Effector memory CD4-positive, alpha-beta T cell (primary cell): ENCODE results near the gene IFT20.

Experiments used
- DNase-seq, 3 donors: peaks; one replicate each; pipeline ENCODE4 v3.0.0-alpha.2; 2020
- H3K27ac ChIP-seq: 2 replicates; pipeline ENCODE4 v1.7.0; 2013; ENCODE audit warnings: mild to moderate bottlenecking, low read length, moderate library complexity; ENCODE audit not compliant: insufficient read depth, poor library complexity, severe bottlenecking
- H3K27me3 ChIP-seq: replicated peaks from 2 replicates; pipeline ENCODE4 v1.7.0; 2013; ENCODE audit warnings: mild to moderate bottlenecking, low read length; ENCODE audit not compliant: insufficient read depth, control insufficient read depth, poor library complexity, severe bottlenecking
- H3K36me3 ChIP-seq: 2 replicates; pipeline ENCODE4 v1.7.0; 2013; ENCODE audit warnings: mild to moderate bottlenecking, low read length, moderate library complexity; ENCODE audit not compliant: control insufficient read depth, insufficient read depth
- H3K4me1 ChIP-seq: 2 replicates; pipeline ENCODE4 v1.7.0; 2013; ENCODE audit warnings: low read length, mild to moderate bottlenecking; ENCODE audit not compliant: control insufficient read depth, insufficient read depth, poor library complexity, severe bottlenecking
- H3K4me3 ChIP-seq: 2 replicates; pipeline ENCODE4 v1.7.0; 2013; ENCODE audit warnings: low read length, low read depth, mild to moderate bottlenecking; ENCODE audit not compliant: insufficient read depth, poor library complexity, severe bottlenecking
- H3K9me3 ChIP-seq: 2 replicates; pipeline ENCODE4 v1.7.0; 2013; ENCODE audit warnings: mild to moderate bottlenecking, low read length, moderate library complexity; ENCODE audit not compliant: control insufficient read depth

The IFT20 gene

DNA sequence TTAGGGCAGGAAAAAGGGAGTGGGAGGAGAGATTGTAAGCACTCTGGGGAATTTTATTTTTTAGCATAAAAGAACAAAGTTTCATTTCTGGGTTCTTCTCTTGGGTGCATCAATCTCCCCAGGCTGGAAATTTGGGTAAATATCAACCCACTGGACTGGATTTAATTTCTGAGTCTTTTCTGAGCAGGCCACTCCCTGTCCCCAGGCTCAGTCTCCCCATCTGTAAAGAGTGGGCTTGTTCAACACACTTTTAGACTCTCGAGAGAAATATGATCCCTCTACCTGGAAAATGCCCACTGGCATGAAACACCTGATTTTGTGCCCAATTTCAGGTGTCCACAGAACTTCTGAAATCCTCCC lies 35.5 kb upstream of the IFT20 start:
- Histone ChIP-seq H3K27ac (peak overlapping the region; percentile 82), H3K4me3 (peak overlapping the region; percentile 66)

GRCh38 chr17:28370035-28370743 lies 34.9 kb upstream of the IFT20 start, which contains the start of gene VTN:
Gene VTN (minus strand): TSS chr17:28370307. CDS start chr17:28370203, 104 bp downstream.
- peak within 1 kb of the TSS; percentile 82 for H3K27ac ChIP-seq
- peak within 1 kb of the TSS; percentile 66 for H3K4me3 ChIP-seq
- DNase-seq, result no peak

More for the DNA sequence above, 35.5 kb upstream of the IFT20 start:
- Histone ChIP-seq H3K9me3 (no peaks in the 10 kb centered on the region), H3K27me3 (no peaks in the 10 kb centered on the region), H3K36me3 (no peaks in the 10 kb centered on the region), H3K4me1 (peaks cover 19% of the 10 kb centered on the region)
- DNase-seq, result no peak

DNA sequence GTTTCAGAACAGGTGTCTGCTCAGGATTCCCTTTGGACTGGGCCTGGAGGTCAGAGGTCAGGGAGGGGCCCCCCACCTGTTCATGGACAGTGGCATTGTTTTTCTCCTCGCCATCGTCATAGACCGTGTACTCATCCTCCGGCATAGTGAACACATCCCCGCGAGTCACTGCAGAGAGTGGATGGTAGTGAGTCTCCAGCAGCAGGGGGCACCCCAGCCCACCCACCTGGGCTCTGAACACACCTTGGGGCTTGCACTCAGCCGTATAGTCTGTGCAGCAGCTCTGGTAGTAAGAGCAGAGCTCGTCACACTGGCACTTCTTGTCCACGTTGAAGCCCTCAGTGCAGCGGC lies 34.4 kb upstream of the IFT20 start:
- Histone ChIP-seq H3K4me1 (peaks cover 19% of the 10 kb centered on the region), H3K36me3 (peaks cover 6% of the 10 kb centered on the region), H3K27ac (no peak overlapping the region), H3K4me3 (no peak overlapping the region), H3K27me3 (no peaks in the 10 kb centered on the region), H3K9me3 (no peaks in the 10 kb centered on the region)
- DNase-seq, result no peak

More at GRCh38 chr17:28370035-28370743, 34.9 kb upstream of the IFT20 start, which contains the start of gene VTN:
- no peaks in the 10 kb centered on the region for H3K9me3 ChIP-seq
- H3K36me3 ChIP-seq, result peaks cover under 1% of the 10 kb centered on the region
- H3K27me3 ChIP-seq, result no peaks in the 10 kb centered on the region
- H3K4me1 ChIP-seq, result peaks cover 19% of the 10 kb centered on the region

- no peak for DNase-seq
- Histone ChIP-seq H3K4me1 (peaks cover 19% of the 10 kb centered on the region), H3K9me3 (no peaks in the 10 kb centered on the region), H3K27ac (no peak overlapping the region), H3K27me3 (no peaks in the 10 kb centered on the region), H3K4me3 (no peak overlapping the region), H3K36me3 (peaks cover 12% of the 10 kb centered on the region)
Measured at GRCh38 chr17:28368915-28369683, 33.8 kb upstream of the IFT20 start.

GRCh38 chr17:28368306-28368831 lies 33.1 kb upstream of the IFT20 start:
- Histone ChIP-seq H3K4me1 (peaks cover 18% of the 10 kb centered on the region), H3K27me3 (no peaks in the 10 kb centered on the region), H3K9me3 (no peaks in the 10 kb centered on the region), H3K36me3 (peaks cover 19% of the 10 kb centered on the region), H3K27ac (no peak overlapping the region), H3K4me3 (no peak overlapping the region)
- DNase-seq, result no peak

DNA sequence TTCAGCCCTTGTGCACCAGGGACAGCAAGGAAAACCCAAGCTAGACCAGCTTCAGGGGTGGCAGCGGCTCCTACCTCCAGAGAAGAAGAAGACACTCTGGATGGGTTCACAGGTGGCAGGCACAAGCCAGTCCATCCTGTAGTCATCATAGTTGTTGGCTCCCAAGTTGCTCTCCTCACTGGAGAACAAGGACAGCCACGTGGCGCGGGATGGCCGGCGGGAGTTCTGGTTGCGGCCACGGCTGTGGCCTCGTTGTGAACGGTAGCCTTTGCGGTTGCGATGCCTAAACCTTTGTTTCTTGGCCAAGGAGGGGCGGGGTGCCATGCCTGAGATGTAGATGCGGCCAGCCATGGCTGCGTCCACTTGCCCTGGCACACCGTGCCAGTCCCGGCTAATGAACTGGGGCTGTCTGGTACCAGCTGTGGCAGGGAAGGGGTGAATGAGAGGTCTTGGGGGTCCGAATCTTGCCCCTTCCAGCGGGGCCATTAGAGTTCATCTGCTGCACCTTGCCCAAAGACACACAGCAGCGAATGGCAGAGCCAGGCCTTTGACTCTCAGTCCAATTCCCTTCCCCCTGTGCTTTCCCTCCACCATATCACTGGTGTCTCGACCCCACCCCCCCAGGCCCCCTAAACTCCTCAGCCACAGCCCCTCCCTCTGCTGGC lies 32.5 kb upstream of the IFT20 start:
- H3K36me3 ChIP-seq, result peaks cover 25% of the 10 kb centered on the region
- no peak for DNase-seq
- H3K9me3 ChIP-seq, result no peaks in the 10 kb centered on the region
- no peak overlapping the region for H3K27ac ChIP-seq
- no peaks in the 10 kb centered on the region for H3K27me3 ChIP-seq
- H3K4me1 ChIP-seq, result peaks cover 14% of the 10 kb centered on the region
- no peak overlapping the region for H3K4me3 ChIP-seq

- Histone ChIP-seq H3K4me1 (peaks cover 3% of the 10 kb centered on the region), H3K27me3 (no peaks in the 10 kb centered on the region), H3K36me3 (peaks cover 36% of the 10 kb centered on the region), H3K4me3 (no peak overlapping the region), H3K27ac (no peak overlapping the region), H3K9me3 (no peaks in the 10 kb centered on the region)
- no peak for DNase-seq
Measured at GRCh38 chr17:28366605-28367004, 31.3 kb upstream of the IFT20 start.

DNA sequence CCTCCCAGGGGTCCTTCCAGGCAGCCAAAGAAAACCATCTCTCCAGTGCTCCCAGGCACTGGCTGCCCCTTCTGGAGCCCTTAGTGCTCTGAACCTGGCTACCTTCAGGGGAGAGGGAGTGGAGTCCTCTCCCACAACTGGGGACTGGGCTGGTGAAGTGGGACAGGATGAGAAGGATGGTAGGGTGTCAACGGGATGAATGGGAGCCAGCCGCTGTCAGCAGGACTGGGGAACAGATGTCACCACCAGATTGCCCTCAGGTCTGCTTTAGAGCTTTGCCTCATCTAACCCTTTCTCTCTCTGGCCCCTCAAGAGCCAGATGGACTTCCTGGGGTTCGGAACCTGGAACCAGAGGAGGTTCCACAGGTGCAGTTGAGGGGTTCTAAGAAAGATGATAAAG lies 30.2 kb upstream of the IFT20 start:
- no peaks in the 10 kb centered on the region for H3K27me3 ChIP-seq
- no peak overlapping the region for H3K27ac ChIP-seq
- H3K9me3 ChIP-seq, result no peaks in the 10 kb centered on the region
- DNase-seq, result no peak
- no peaks in the 10 kb centered on the region for H3K4me1 ChIP-seq
- H3K4me3 ChIP-seq, result no peak overlapping the region
- H3K36me3 ChIP-seq, result peaks cover 47% of the 10 kb centered on the region

DNA sequence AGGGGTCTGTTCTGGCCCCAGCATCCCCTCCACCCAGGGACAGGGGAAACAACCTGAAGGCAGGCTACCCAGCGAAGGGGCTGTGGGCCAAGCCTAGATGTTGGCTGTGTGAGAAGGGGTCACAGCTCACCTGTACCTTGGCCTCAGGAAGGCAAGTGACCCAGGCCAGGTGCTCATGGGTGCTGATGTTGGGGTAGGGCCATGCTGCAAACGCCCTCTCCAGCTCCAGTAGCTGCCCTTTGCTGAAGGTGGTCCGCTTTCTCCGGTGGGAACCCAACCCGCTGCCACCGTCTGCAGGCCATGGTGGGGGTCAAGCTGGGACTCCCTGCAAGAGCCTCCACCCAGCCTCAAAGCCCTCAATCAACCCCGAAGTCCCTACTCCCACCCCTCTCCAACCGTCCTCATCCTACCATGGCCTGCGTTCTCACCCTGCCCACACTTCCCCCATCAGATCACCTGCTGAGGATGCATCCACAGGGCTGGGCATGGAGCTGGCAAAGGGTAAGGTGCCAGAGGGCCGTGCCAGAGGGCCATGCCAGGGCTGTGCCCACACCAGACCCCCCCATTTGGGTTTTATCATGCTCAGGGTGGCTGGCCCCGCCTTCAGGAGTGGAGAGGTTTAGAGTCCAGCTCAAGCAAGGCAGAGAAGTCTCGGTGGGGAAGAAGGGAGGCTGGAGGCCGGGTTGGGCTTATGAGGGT lies 29.5 kb upstream of the IFT20 start, which contains the start of gene SEBOX:
Gene SEBOX, minus strand, starts transcription at position 535 of the 699 bp plus-strand sequence. Its CDS starts 48 bp downstream, at position 487.
- Histone ChIP-seq H3K27ac (no peak within 1 kb of the TSS), H3K4me1 (no peaks in the 10 kb centered on the region), H3K4me3 (no peak within 1 kb of the TSS), H3K27me3 (no peaks in the 10 kb centered on the region), H3K9me3 (no peaks in the 10 kb centered on the region), H3K36me3 (peaks cover 54% of the 10 kb centered on the region)
- no peak for DNase-seq
